Pancreas (tissue), 10 donors: ENCODE results near the gene CNPY2. TPM values are rescaled to one million over a fixed set of nuclear protein-coding genes. Genes with fewer than 3 reads are reported as not detected.

Source experiments
- ATAC-seq, 4 donors: fragments of 200-7000 bp; cut with Tn5 transposase; one replicate each; pipeline versions ENCODE4 v1.8.0 to v1.9.1; 2020; ENCODE audit warnings: mild to moderate bottlenecking in 4 of 4, moderate library complexity in 4 of 4
- DNase-seq, 6 donors: peaks; one replicate each; pipeline ENCODE4 v3.0.0-alpha.2; 2020
- FAIRE-seq: peaks from 2 replicates; lab custom pipeline; 2012; peaks lifted over from hg19 to GRCh38; lab: Jason Lieb, UNC
- H3K27ac ChIP-seq, 4 donors: fragments of 200-600 bp; sonication (generic); 1 replicate in 3 of 4; 2 replicates in 1 of 4; pipeline versions ENCODE4 v1.5.0 to v1.8.0; 2020
- H3K27me3 ChIP-seq, 4 donors: fragments of 200-600 bp; one replicate each; pipeline ENCODE4 v1.8.0; 2021
- H3K36me3 ChIP-seq, 3 donors: fragments of 200-600 bp; sonication (generic) in 1 of 3; one replicate each; pipeline versions ENCODE4 v1.5.0 to v1.8.0; 2020 to 2021
- H3K4me1 ChIP-seq, 3 donors: fragments of 200-600 bp; one replicate each; pipeline ENCODE4 v1.8.0; 2021
- H3K4me3 ChIP-seq, 4 donors: fragments of 200-600 bp; sonication (generic) in 2 of 4; one replicate each; pipeline versions ENCODE4 v1.5.0 to v1.8.0; 2020 to 2021
- H3K9me3 ChIP-seq, 4 donors: fragments of 200-600 bp; one replicate each; pipeline ENCODE4 v1.8.0; 2021
- WGBS, 2 donors: extraction: QIAGEN DNeasy Blood & Tissue Kit; methylation state at CpG; one replicate each; pipeline ENCODE4 v1.1.7; 2013; 5-methylcytosine and 5-hydroxymethylcytosine counted together
- intact Hi-C, 3 donors: fragments of 100-400 bp; cut with DNase I; formaldehyde crosslinking; loops; one replicate each; pipeline versions ENCODE4 v1.11.1 to v1.14.2; 2022
- polyA plus RNA-seq, 2 donors: library from polyadenylated mRNA; stranded (reverse); fragments of 200-250 nt; gene quantifications; one replicate each; pipeline ENCODE4 v1.2.3, GENCODE V29; 2013
- total RNA-seq, 6 donors: library from RNA; stranded (reverse); fragmentation: NEBNext Ultra II Directional in 4 of 6; extraction: Animal tissue kit (Norgen Biotek cat#: 25700) in 4 of 6; gene quantifications; one replicate each; pipeline versions ENCODE4 v1.2.1 to v1.2.4, GENCODE V29; 2021 to 2023
- TF ChIP-seq, protein P1 (sequence below), 4 donors: fragments of 200-600 bp; sonication (generic) in 3 of 4; IDR thresholded peaks; one replicate each; pipeline versions ENCODE4 v1.5.0 to v1.8.0; 2021; ENCODE audit warnings: antibody characterized with exemption in 4 of 4
- donor health status: healthy with polysubstance abuse.
- donor health status: DM: no; HTN: no; CAD: no; lungs with moderate emphysema.
- donor health status: DM: no; HTN: no; CAD: no.
- donor health status: control.
- donor health status: control.
- donor health status: Bipolar disorder and iron deficiency.
- donor health status: DM: yes; HTN: yes; CAD: no.
- donor health status: DM: no; HTN: no; CAD: no.
- donor health status: DM: no; HTN: no; CAD: no.
- donor health status: DM: yes; HTN: yes; CAD: no.

The CNPY2 gene
- total and polyA plus RNA-seq, 8 donors, result 45.3 to 141 (median 71.8) TPM

DNA sequence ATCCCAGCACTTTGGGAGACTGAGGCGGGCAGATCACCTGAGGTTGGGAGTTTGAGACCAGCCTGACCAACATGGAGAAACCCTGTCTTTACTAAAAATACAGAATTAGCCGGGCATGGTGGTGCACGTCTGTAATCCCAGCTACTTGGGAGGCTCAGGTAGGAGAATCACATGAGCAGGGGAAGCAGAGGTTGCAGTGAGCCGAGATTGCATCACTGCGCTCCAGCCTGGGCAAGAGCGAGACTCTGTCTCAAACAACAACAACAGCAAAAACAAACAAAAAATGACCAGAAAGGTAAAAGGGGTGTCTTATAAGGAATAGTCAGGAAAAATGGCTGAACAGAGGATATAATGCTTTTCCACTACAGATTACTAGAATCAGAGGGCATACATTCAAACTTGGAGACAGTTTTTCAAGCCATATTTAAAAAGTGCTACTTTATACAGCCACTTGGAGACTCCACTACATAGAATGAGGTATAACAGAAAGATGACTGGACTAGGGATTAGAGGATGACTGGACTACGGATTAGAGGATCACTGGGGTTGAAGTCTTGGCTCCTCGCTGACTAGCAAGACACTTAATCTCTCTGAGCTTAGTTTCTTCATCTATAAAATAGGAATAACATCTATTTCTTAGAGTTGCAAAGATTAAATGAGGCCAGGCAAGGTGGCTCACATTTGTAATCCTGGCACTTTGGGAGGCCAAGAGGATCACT is 10.8 kb downstream of the CNPY2 start:
- Histone ChIP-seq H3K4me1 (peaks cover 0 to 5% (median 3%) of the 10 kb centered on the region in 3 donors), H3K9me3 (no peaks in the 10 kb centered on the region), H3K4me3 (no peak overlapping the region), H3K27ac (no peak overlapping the region), H3K36me3 (peaks cover 0 to 7% (median 5%) of the 10 kb centered on the region in 3 donors), H3K27me3 (no peaks in the 10 kb centered on the region)
- TF ChIP-seq, protein P1, sequence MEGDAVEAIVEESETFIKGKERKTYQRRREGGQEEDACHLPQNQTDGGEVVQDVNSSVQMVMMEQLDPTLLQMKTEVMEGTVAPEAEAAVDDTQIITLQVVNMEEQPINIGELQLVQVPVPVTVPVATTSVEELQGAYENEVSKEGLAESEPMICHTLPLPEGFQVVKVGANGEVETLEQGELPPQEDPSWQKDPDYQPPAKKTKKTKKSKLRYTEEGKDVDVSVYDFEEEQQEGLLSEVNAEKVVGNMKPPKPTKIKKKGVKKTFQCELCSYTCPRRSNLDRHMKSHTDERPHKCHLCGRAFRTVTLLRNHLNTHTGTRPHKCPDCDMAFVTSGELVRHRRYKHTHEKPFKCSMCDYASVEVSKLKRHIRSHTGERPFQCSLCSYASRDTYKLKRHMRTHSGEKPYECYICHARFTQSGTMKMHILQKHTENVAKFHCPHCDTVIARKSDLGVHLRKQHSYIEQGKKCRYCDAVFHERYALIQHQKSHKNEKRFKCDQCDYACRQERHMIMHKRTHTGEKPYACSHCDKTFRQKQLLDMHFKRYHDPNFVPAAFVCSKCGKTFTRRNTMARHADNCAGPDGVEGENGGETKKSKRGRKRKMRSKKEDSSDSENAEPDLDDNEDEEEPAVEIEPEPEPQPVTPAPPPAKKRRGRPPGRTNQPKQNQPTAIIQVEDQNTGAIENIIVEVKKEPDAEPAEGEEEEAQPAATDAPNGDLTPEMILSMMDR (IDR thresholded peaks at IDR 0.05), result no peak
- FAIRE-seq, result no peak
- no peak for ATAC-seq
- DNase-seq, result no peak
- intact Hi-C loops, result no loop called here
- WGBS, 2 donors, result 92 to 93% methylated on average over 8 of the region's 8 CpGs

DNA sequence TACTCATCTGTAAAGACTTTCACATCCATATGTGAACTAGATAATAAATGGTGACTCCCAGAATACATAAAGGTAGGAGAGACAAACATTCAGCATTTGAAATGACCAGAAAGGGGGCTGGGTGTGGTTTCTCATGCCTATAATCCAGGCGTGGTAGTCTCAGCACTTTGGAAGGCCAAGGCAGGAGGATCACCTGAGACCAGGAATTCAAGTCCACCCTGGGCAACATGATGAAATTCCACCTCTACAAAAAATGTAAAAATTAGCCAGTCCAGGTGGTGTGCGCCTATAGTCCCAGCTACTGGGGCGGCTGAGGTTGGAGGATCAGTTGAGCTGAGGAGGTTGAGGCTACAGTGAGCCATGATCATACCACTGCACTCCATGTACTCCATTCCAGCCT is 11.5 kb downstream of the CNPY2 start:
- intact Hi-C loops, result no loop called here
- ATAC-seq (no peak), FAIRE-seq (no peak), DNase-seq (no peak)
- no peaks in the 10 kb centered on the region for H3K9me3 ChIP-seq
- H3K36me3 ChIP-seq, result peaks cover 0 to 7% (median 0%) of the 10 kb centered on the region in 3 donors
- TF ChIP-seq, protein P1 (IDR thresholded peaks at IDR 0.05), result no peak
- no peak overlapping the region for H3K27ac ChIP-seq
- 94% methylated on average over 3 of the region's 3 CpGs for WGBS, 2 donors
- H3K27me3 ChIP-seq, result no peaks in the 10 kb centered on the region
- peaks cover 0 to 5% (median 4%) of the 10 kb centered on the region in 3 donors for H3K4me1 ChIP-seq
- no peak overlapping the region for H3K4me3 ChIP-seq

DNA sequence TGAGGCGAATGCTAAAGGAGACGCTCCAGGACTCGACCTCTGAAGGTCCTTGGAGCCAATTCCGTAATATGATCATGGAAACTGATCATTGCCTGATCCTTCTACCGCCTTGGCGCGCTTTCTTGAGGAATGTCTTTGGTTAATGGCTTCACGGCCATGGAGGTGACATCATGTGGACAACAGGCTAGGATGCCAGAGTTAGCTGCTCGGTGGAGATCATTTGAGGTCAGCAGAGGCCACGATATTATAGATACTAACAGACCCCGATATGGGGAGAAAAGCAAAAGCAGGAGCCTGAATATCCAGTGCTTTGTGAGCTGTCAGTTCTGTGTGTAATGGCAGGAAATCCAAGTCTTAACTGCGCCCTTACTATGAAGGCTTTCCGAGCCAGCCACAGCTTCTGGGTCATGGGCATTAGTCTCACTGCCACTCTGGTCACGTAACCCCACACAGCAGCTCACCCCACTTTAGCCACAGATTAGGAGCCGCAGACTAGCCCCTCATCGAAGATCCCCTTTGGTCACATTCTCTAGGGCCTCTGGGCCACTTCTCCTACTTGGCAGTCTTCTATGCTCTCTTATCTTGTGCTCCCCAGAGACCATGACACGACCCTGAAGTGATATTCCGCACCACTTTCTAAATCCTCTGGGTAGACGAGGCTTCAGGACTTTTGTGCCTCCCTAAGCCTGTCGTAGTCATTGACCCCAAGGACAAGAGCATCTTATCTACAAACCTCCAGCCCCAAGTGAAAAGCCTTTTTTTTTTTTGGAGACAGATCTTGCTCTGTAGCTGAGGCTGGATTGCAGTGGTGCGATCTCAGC is 14.9 kb downstream of the CNPY2 start:
- ATAC-seq (peak; percentile 20 to 49 (median 23)), FAIRE-seq (no peak), DNase-seq (peak in 1 of 6 donors; percentile 31)
- Histone ChIP-seq H3K4me1 (peaks cover 5 to 30% (median 14%) of the 10 kb centered on the region in 3 donors), H3K27me3 (no peaks in the 10 kb centered on the region), H3K9me3 (no peaks in the 10 kb centered on the region), H3K36me3 (no peaks in the 10 kb centered on the region), H3K4me3 (peak overlapping the region; percentile 53 to 98 (median 74)), H3K27ac (peak overlapping the region; percentile 75 to 91 (median 88))
- TF ChIP-seq, protein P1 (IDR thresholded peaks at IDR 0.05), result no peak
- intact Hi-C loops, result no loop called here
- 30 to 33% methylated on average over 21 of the region's 21 CpGs for WGBS, 2 donors

DNA sequence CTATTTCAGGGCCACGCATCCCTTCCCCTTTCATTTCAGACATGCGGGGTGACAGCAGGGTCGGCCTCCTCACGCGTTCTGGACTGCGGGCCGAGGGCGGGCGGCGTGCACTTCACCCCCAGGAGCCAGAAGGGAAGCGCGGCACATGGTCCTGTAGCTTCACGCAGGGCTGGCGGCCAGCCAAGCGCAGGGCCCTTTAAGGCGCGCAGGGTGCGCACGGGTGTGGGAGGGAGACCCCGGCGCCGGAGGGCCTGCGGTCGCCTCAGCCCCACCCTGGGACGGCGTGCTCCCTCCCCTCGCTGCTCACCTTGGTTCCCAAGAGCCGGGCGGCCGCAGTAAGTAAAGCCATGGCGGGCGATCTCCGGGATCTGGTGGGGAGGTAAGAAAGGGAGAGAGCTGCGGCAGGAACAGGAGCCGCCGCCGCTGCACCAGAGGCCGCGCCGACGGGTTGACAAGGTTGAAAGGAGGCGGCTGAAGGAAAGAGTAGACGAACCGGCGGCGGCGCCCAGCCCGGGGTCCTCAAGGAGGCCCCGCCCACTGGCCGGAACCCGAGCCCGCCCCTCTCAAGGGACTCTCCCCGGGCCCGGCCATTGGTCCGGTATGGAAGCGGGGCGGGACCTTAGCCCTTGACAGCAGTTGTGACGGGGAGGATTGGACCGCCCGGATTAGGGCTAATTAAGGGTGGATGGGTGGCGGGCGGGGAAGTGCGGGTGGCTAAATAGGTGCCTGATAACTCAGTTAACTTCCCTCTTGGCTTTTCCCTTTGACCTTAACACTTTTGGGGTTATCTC is 15.7 kb downstream of the CNPY2 start, which contains the start of gene CS:
CS (minus strand) TSS at position 478 of the 791 bp plus-strand sequence; CDS start at position 349, 129 bp downstream.
- ATAC-seq (peak; percentile 96 to 99 (median 96)), FAIRE-seq (peak; percentile 69), DNase-seq (peak; percentile 97 to 99 (median 99))
- intact Hi-C loops, result no loop called here
- H3K9me3 ChIP-seq, result no peaks in the 10 kb centered on the region
- H3K27me3 ChIP-seq, result no peaks in the 10 kb centered on the region
- TF ChIP-seq, protein P1 (IDR thresholded peaks at IDR 0.05), result no peak
- H3K4me1 ChIP-seq, result peaks cover 5 to 30% (median 14%) of the 10 kb centered on the region in 3 donors
- H3K27ac ChIP-seq, result peak within 1 kb of the TSS; percentile 75 to 91 (median 88)
- no peaks in the 10 kb centered on the region for H3K36me3 ChIP-seq
- H3K4me3 ChIP-seq, result peak within 1 kb of the TSS; percentile 53 to 98 (median 74)
- WGBS, 2 donors, result 0% methylated on average over 61 to 63 of the region's 63 CpGs
